Activated CD4-positive, alpha-beta memory T cell treated with anti-CD3 and anti-CD28 coated beads for 36 hours (primary cell): Measurements from ENCODE around the gene CAPZA2. TPM values are rescaled to one million over a fixed set of nuclear protein-coding genes. Genes with fewer than 3 reads are reported as not detected.

Source experiments
- CTCF ChIA-PET: fragments of 350-600 bp; sonication (Branson Sonifier 250); formaldehyde crosslinking; loops from one replicate; lab custom pipeline; 2021; ENCODE audit warnings: antibody characterized with exemption, inconsistent platforms; lab: Charles Lee
- POLR2A ChIA-PET: fragments of 350-600 bp; sonication (Branson Sonifier 250); formaldehyde crosslinking; loops from one replicate; lab custom pipeline; 2021; ENCODE audit warnings: antibody characterized with exemption; lab: Charles Lee
- DNase-seq: peaks from one replicate; pipeline ENCODE4 v3.0.0-alpha.2; 2020
- H3K27ac Mint-ChIP-seq: one replicate; pipeline ENCODE4 v1.8.0; 2021; ENCODE audit warnings: mixed read lengths
- H3K27me3 Mint-ChIP-seq: one replicate; pipeline ENCODE4 v1.8.0; 2021; ENCODE audit warnings: mixed read lengths
- H3K36me3 Mint-ChIP-seq: one replicate; pipeline ENCODE4 v1.8.0; 2021; ENCODE audit warnings: mixed read lengths
- H3K4me1 Mint-ChIP-seq: one replicate; pipeline ENCODE4 v1.8.0; 2021; ENCODE audit warnings: low read depth, mixed read lengths
- H3K4me3 Mint-ChIP-seq: one replicate; pipeline ENCODE4 v1.8.0; 2021; ENCODE audit warnings: mild to moderate bottlenecking, mixed read lengths
- H3K9me3 Mint-ChIP-seq: one replicate; pipeline ENCODE4 v1.8.0; 2021; ENCODE audit warnings: mixed read lengths
- intact Hi-C: fragments of 100-400 bp; cut with micrococcal nuclease; formaldehyde crosslinking; loops from one replicate; pipeline ENCODE4 v1.15.1; 2023
- total RNA-seq, 2 experiments: library from RNA; stranded (reverse); gene quantifications; one replicate each; pipeline ENCODE4 v1.2.3, GENCODE V29; 2021

CAPZA2 gene
- total RNA-seq, 2 experiments from 2014 or later: 163 to 176 TPM

DNA sequence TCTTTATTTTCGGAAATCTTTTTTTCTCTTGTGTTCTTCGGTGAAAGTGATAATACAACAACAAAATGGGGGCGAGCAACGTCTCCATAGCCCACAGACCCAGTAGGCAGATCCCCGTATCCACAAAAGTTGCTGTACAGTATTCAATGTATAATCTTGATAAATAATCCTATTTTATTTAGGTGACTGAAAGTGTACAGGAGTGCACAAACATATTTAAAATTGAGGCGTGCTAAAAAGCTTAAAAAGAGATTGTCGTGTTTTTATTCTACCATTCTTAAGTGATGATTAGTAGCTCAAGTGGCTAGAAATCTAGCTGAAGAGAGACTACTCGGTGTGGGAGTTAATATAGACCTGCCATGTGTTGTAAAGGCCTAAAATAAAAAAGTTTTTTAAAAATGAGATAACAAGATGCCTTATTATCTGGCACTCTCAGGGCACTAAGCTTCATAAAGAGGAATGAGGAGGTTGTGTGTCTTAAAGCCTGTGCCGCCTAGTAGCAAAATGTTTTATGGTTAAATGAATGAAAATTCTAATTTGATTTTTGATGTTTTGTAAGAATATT lies 1.6 kb downstream of the CAPZA2 start:
- Mint-ChIP-seq H3K36me3 (peaks cover 7% of the 10 kb centered on the region), H3K4me3 (peak overlapping the region; percentile 87), H3K27me3 (peaks cover 4% of the 10 kb centered on the region), H3K9me3 (no peaks in the 10 kb centered on the region), H3K4me1 (peaks cover 47% of the 10 kb centered on the region), H3K27ac (peak overlapping the region; percentile 85)
- ChIA-PET POLR2A (interaction anchor here (1.3 kb wide), 1 partner anchor 9 kb away, joined by 3 read pairs; no protein-coding TSS in a partner anchor), CTCF (no interaction called here)
- intact Hi-C loops: loop anchor here (1.0 to 10.0 kb wide), 4 partner anchors 8 to 1321 kb away; partner anchors contain the start of gene LSM8
- no peak for DNase-seq

DNA sequence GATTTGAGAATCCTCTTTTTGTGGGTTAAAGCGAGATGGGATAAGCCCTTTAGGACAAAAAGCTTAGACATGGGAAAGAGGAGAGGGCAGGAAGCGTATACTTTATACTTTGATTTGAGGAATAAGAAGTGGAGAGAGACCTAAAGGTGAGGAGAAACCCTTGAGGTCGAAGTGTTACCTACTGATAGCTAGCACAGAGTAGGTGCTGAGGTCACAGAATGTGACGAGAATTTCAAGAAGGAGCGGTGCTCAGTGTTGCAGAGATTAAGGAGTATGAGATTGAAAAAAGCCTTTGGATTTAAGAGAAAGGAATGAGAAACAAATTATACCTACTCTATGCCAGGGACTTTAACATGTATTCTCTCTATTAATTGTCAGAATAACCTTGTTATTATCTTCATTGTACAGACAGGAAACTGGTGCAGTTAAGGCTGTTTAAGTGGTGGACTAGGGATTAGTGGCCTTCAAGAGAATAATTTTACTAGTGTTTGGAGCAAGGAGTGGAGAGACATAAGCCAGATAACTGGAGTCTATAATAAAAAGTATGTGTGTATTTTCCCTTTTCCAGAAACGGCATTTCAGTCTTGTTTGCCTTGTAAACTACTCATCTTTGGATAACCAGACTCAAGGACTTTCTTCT lies 8.8 kb downstream of the CAPZA2 start:
- no peak for DNase-seq
- Mint-ChIP-seq H3K4me3 (no peak overlapping the region), H3K9me3 (no peaks in the 10 kb centered on the region), H3K27ac (peak overlapping the region; percentile 48), H3K36me3 (peaks cover 10% of the 10 kb centered on the region), H3K27me3 (no peaks in the 10 kb centered on the region), H3K4me1 (peaks cover 78% of the 10 kb centered on the region)
- intact Hi-C loops: no loop called here
- ChIA-PET POLR2A (no interaction called here), CTCF (no interaction called here)

DNA sequence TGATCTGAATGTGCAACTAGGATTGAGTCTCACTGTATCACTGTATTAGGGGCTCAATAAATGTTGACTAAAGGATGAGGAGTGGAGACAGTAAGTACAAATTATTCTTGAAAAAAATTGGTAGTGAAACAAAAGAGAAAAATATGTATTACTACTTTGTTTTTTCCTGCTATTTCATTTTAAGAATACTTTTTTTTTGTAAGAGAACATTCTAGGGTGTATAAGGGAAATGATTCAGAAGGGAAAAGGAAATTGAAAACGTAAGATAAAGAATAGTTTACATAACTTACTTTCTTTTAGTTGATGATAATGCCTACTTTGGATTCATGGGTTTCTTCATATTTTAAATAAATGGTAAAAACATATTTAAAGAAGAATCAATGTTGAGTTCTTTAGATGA lies 9.6 kb downstream of the CAPZA2 start:
- H3K36me3 Mint-ChIP-seq: peaks cover 10% of the 10 kb centered on the region
- POLR2A ChIA-PET: no interaction called here

DNA sequence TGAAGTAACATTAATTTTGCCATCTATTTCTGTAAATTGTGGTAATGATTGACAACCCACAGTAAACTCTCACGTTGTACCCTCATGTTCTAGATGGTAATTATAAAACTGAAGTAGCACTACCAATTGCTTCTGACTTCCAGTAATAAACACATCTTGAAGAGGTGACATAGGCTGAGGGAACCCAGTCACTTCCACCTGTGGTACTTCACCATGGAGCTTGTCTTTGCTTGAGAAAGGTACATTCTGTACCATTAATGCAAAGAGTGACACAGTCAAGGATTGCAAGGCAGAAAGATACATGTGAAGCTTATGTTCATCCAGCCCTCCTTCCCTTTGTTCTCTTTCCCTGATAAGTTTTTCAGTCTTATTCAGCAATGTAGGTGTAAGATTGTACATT lies 11.2 kb downstream of the CAPZA2 start:
- H3K4me3 Mint-ChIP-seq: no peak overlapping the region
- CTCF ChIA-PET: interaction anchor here (1.1 kb wide), 1 partner anchor 70 kb away, joined by 4 read pairs; no protein-coding TSS in a partner anchor
- intact Hi-C loops: no loop called here
- H3K9me3 Mint-ChIP-seq: no peaks in the 10 kb centered on the region
- peaks cover 6% of the 10 kb centered on the region for H3K36me3 Mint-ChIP-seq
- no peaks in the 10 kb centered on the region for H3K27me3 Mint-ChIP-seq
- POLR2A ChIA-PET: interaction anchor here (0.9 to 1.4 kb wide), 3 partner anchors 9 to 18 kb away, joined by 3 to 5 read pairs (median 4); partner anchors contain the start of gene CAPZA2
- no peak for DNase-seq
- H3K4me1 Mint-ChIP-seq: peaks cover 64% of the 10 kb centered on the region
- no peak overlapping the region for H3K27ac Mint-ChIP-seq

More for the DNA sequence above, 9.6 kb downstream of the CAPZA2 start:
- no peaks in the 10 kb centered on the region for H3K9me3 Mint-ChIP-seq
- DNase-seq: no peak
- no peaks in the 10 kb centered on the region for H3K27me3 Mint-ChIP-seq
- peak overlapping the region; percentile 48 for H3K27ac Mint-ChIP-seq
- CTCF ChIA-PET: no interaction called here
- H3K4me1 Mint-ChIP-seq: peaks cover 73% of the 10 kb centered on the region
- no peak overlapping the region for H3K4me3 Mint-ChIP-seq
- intact Hi-C loops: loop anchor here (1.0 kb wide), 1 partner anchor 9 kb away; no protein-coding TSS in a partner anchor

DNA sequence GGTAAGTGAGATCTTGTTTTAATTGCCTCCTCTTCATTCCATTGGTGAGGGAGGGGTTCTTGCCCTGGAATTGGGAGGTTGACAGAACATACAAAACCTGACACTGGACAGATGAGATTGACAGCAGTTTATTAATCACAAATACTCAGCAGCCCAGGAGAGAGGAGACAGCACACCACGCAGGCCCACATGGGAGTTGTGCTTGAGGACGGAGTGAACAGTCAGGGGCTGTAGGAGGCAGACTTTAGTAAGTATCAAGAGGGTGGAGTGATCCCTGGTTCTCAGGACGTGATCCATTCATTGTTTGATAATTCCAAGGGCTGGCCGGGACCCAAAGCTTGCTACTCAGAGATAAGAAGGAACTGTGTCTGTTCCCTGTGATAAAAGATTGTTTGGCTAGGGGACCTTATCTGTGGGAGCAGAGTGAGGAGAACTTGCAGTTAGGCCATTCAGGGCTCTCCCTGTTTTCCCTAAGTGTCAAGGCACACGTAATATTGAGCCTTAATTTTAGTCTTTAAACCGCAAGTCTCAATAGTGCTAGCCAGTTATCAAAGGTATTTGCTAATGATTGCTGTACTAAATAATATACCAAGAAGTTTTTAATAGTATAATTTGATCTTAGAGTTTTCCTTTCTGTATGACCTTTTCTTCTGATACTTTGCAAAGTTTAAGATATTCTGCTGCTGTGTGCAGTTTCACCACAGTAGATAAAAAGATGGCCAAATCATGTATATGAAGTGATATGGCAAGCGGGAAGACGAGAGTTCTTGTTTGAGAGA lies 14.5 kb downstream of the CAPZA2 start:
- POLR2A ChIA-PET: no interaction called here
- H3K4me3 Mint-ChIP-seq: no peak overlapping the region
- CTCF ChIA-PET: interaction anchor here (1.9 kb wide), 1 partner anchor 53 kb away, joined by 4 read pairs; no protein-coding TSS in a partner anchor
- intact Hi-C loops: no loop called here
- no peak for DNase-seq
- H3K27me3 Mint-ChIP-seq: no peaks in the 10 kb centered on the region
- peaks cover 9% of the 10 kb centered on the region for H3K36me3 Mint-ChIP-seq
- no peaks in the 10 kb centered on the region for H3K9me3 Mint-ChIP-seq
- H3K27ac Mint-ChIP-seq: no peak overlapping the region
- peaks cover 39% of the 10 kb centered on the region for H3K4me1 Mint-ChIP-seq

DNA sequence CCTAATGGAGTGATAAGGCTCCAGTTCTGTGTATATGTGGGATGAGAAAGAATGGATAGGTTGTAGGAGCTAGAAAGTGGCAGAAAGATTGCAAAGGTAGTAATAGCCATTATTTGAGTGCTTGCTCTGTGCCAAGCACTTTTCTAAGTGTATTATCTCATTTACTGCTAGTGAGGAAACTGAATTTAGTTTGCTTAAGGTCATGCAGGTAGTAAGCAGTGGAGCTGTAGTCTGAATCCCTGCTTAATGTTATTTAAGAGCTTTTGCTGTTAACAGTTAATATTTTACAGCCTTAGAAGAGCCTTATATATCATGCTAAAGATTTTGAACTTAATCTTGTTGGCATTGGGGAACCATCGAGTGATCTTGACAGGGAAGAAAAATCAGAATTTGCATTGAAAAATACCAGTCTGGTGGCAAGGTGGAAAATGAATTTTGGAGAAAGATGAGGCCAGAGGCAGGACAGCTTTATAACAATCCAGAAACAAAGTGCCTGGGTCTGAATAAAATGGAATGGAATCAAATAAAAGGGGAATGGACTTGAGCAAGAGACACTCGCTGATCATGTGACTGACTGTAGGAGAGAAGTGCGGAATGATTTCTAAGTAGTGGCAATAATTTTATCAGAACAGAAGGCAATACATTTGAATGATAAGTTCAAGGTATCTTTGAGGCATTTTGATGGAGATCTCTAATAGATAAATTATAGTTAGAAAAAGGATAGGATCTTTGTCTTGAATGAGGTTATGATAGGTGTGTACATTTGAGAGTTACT lies 15.2 kb downstream of the CAPZA2 start:
- no peaks in the 10 kb centered on the region for H3K27me3 Mint-ChIP-seq
- H3K4me3 Mint-ChIP-seq: no peak overlapping the region
- CTCF ChIA-PET: interaction anchor here (1.9 kb wide), 1 partner anchor 53 kb away, joined by 4 read pairs; no protein-coding TSS in a partner anchor
- DNase-seq: no peak
- H3K36me3 Mint-ChIP-seq: peaks cover 9% of the 10 kb centered on the region
- intact Hi-C loops: no loop called here
- POLR2A ChIA-PET: no interaction called here
- H3K4me1 Mint-ChIP-seq: peaks cover 33% of the 10 kb centered on the region
- no peaks in the 10 kb centered on the region for H3K9me3 Mint-ChIP-seq
- H3K27ac Mint-ChIP-seq: no peak overlapping the region

DNA sequence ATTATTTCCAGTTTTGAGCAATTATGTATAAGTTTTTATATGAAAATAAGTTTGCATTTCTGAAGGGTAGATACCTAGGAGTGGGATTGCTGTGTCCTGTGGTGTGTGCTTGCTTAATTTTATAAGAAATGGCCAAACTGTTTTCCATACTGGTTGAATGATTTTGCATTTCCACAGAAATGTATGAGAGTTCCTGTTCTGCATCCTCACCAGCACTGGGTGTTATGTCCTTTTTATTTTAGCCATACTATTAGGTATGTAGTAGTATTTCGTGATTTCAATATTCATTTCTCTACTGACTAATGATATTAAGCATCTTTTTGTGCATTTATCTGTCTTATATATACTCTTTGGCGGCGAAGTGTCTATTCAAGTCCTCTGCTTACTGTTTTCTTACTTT lies 22.3 kb downstream of the CAPZA2 start:
- no peak for DNase-seq
- intact Hi-C loops: no loop called here
- no peaks in the 10 kb centered on the region for H3K27me3 Mint-ChIP-seq
- peaks cover 30% of the 10 kb centered on the region for H3K4me1 Mint-ChIP-seq
- H3K4me3 Mint-ChIP-seq: no peak overlapping the region
- peaks cover 21% of the 10 kb centered on the region for H3K36me3 Mint-ChIP-seq
- POLR2A ChIA-PET: no interaction called here
- peaks cover 3% of the 10 kb centered on the region for H3K9me3 Mint-ChIP-seq
- CTCF ChIA-PET: no interaction called here
- no peak overlapping the region for H3K27ac Mint-ChIP-seq

DNA sequence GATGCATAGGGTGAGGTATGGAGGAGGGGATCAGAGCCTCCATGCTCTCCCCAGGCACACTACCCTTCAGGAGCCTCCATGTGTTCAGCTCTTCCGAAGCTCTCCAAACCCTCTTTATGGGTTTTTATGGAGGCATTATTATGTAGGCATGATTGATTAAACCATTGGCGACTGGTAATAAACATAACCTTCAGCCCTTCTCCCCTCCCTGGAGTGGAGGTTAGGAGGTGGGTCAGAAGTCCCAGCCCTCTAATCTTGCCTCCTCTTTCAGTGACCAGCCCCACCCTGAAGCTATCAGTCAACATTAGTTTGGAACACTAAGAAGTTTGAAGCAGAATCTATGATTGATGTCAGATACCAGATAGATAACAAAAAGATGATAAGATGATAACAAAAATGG lies 23.3 kb downstream of the CAPZA2 start:
- no peak overlapping the region for H3K4me3 Mint-ChIP-seq
- ChIA-PET CTCF (no interaction called here), POLR2A (interaction anchor here (0.6 kb wide), 1 partner anchor 13 kb away, joined by 3 read pairs; no protein-coding TSS in a partner anchor)
- intact Hi-C loops: no loop called here
- peaks cover 30% of the 10 kb centered on the region for H3K4me1 Mint-ChIP-seq
- H3K27me3 Mint-ChIP-seq: no peaks in the 10 kb centered on the region
- DNase-seq: no peak
- no peak overlapping the region for H3K27ac Mint-ChIP-seq
- peaks cover 24% of the 10 kb centered on the region for H3K36me3 Mint-ChIP-seq
- peaks cover 3% of the 10 kb centered on the region for H3K9me3 Mint-ChIP-seq

DNA sequence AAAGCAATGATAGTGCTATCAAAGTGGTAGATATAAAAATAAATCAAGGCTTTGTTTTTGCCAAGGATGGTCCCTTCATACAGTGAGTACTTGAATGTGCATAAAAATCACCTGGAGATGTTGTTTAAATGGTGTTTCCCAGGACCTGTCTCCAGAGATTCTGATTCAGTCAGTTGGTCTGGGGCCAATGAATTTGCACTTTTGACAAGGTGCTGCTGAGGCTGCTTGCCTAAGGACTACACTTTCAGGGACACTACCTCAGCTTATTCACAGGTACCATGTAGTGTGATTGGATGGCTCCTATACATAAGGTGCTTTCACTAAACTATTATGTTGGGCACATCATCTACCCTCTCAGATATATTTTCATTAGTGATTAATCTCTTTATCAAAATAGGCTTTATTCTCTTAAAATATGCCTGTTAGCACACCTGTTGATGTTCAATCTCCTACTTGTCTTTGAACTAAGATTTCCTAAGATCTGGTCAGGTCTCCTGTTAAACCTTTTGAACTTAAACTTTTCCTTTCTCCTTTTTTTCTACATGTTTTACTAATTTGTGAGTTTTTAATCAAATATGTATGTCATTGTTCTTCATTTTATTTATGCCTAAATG lies 24.3 kb downstream of the CAPZA2 start:
- no peaks in the 10 kb centered on the region for H3K27me3 Mint-ChIP-seq
- CTCF ChIA-PET: no interaction called here
- H3K27ac Mint-ChIP-seq: no peak overlapping the region
- H3K36me3 Mint-ChIP-seq: peaks cover 24% of the 10 kb centered on the region
- POLR2A ChIA-PET: no interaction called here
- no peak overlapping the region for H3K4me3 Mint-ChIP-seq
- intact Hi-C loops: no loop called here
- DNase-seq: no peak
- H3K4me1 Mint-ChIP-seq: peaks cover 27% of the 10 kb centered on the region
- peaks cover 3% of the 10 kb centered on the region for H3K9me3 Mint-ChIP-seq

DNA sequence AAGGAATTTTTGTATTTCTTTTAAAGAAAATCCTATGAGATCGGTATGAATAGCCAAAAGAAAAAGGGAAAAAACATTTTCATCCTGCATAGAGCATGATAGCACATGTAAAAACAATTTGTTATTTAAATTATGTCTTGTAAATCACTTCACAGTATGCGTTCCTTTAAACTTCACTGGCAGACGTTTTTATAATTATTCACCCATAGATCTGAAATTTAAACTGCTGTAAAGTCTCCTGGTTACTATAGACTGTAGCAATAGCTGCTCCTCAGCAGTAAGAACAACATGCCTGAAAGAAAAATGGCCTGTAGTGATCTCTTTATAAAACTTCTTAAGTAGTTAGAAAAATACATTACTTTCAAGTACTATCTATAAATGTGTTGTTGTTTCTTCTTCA lies 26.5 kb downstream of the CAPZA2 start:
- ChIA-PET CTCF (no interaction called here), POLR2A (no interaction called here)
- Mint-ChIP-seq H3K4me3 (no peak overlapping the region), H3K36me3 (peaks cover 37% of the 10 kb centered on the region), H3K4me1 (peaks cover 28% of the 10 kb centered on the region), H3K27me3 (no peaks in the 10 kb centered on the region), H3K9me3 (peaks cover 3% of the 10 kb centered on the region), H3K27ac (no peak overlapping the region)
- DNase-seq: no peak
- intact Hi-C loops: no loop called here

DNA sequence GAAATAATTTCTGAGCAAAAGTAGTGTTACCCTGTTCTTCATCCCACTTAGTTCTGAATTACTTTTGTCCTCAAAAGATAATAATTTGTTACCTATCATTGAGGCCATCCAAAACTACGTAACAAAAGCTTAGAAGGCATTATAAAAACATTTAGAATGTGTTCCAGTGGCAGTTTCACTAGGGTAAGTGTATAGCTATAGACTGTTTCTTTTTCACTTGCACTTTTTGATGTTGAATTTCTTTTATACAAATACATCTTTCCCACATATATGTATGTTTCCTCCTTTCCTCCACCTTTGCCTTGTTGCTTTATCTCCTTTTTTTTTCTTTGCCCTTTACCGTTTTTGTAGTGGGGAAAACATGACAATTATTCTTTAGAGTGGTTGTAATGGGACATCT lies 33.5 kb downstream of the CAPZA2 start:
- DNase-seq: no peak
- peaks cover 12% of the 10 kb centered on the region for H3K4me1 Mint-ChIP-seq
- no peaks in the 10 kb centered on the region for H3K27me3 Mint-ChIP-seq
- peaks cover 43% of the 10 kb centered on the region for H3K36me3 Mint-ChIP-seq
- H3K4me3 Mint-ChIP-seq: no peak overlapping the region
- H3K27ac Mint-ChIP-seq: no peak overlapping the region
- POLR2A ChIA-PET: no interaction called here
- H3K9me3 Mint-ChIP-seq: no peaks in the 10 kb centered on the region
- CTCF ChIA-PET: no interaction called here
- intact Hi-C loops: no loop called here
